ENCODE data around the gene COL7A1.

- no peak for TF ChIP-seq GTF2F1 (IDR thresholded peaks at IDR 0.05; ENCODE audit: borderline replicate concordance, low read depth, low read length)
- TF ChIP-seq POLR2A (IDR thresholded peaks at IDR 0.05; ENCODE audit: control extremely low read depth in 1 of 2, low read depth in 2 of 2, low read length in 2 of 2), result no peak
- no peak for TF ChIP-seq NRF1 (IDR thresholded peaks at IDR 0.05; ENCODE audit: low read depth, low read length)
- TF ChIP-seq CEBPB (IDR thresholded peaks at IDR 0.05; ENCODE audit: low read depth, low read length), result no peak
- no peak for TF ChIP-seq CTCF (IDR thresholded peaks at IDR 0.05; ENCODE audit: control extremely low read depth in 1 of 3, insufficient read depth in 1 of 3, low read depth in 1 of 3, low read length in 3 of 3)
- no peak for TF ChIP-seq RXRA (IDR thresholded peaks at IDR 0.05; ENCODE audit: insufficient read depth, low read depth, low read length)
- no peak for TF ChIP-seq ATF2 (IDR thresholded peaks at IDR 0.05; ENCODE audit: low read length)
- TF ChIP-seq ZNF274 (IDR thresholded peaks at IDR 0.05; ENCODE audit: borderline replicate concordance, extremely low read depth, low read length), result no peak
- no peak for TF ChIP-seq TCF12 (IDR thresholded peaks at IDR 0.05; ENCODE audit: low read depth, low read length)
These were observed 31.1 kb downstream of the COL7A1 start for GRCh38 chr3:48564022-48564421.

All from H1 (cell line).